AG09309 (cell line): ENCODE results near the gene ZDHHC6.

Experiments used
- DNase-seq: peaks from one replicate; pipeline ENCODE4 v3.0.0-alpha.2; 2010; ENCODE audit warnings: low read depth
- H3K4me3 ChIP-seq: 2 replicates; pipeline ENCODE4 v1.5.1; 2011; ENCODE audit warnings: mild to moderate bottlenecking, low read depth, low read length, moderate library complexity; ENCODE audit not compliant: control insufficient read depth
- CTCF ChIP-seq: IDR thresholded peaks from 2 replicates; pipeline ENCODE4 v1.5.1; 2011; ENCODE audit warnings: mild to moderate bottlenecking, low read depth, low read length, inconsistent platforms; ENCODE audit not compliant: insufficient read depth, control insufficient read depth; ENCODE audit errors: missing control alignments

The ZDHHC6 gene

GRCh38 chr10:112429654-112430230 lies 17.0 kb downstream of the ZDHHC6 start:
- no peak overlapping the region for H3K4me3 ChIP-seq
- no peak for DNase-seq
- TF ChIP-seq CTCF, result no peak

GRCh38 chr10:112429147-112429546 lies 17.6 kb downstream of the ZDHHC6 start:
- TF ChIP-seq CTCF, result no peak
- DNase-seq, result no peak
- no peak overlapping the region for H3K4me3 ChIP-seq

- no peak for DNase-seq
- no peak for TF ChIP-seq CTCF
Observed at GRCh38 chr10:112426111-112426510, 20.6 kb downstream of the ZDHHC6 start.

GRCh38 chr10:112424651-112425050 lies 22.1 kb downstream of the ZDHHC6 start:
- TF ChIP-seq CTCF, result no peak
- DNase-seq, result no peak
- no peak overlapping the region for H3K4me3 ChIP-seq

More at GRCh38 chr10:112426111-112426510, 20.6 kb downstream of the ZDHHC6 start:
- no peak overlapping the region for H3K4me3 ChIP-seq

- DNase-seq, result no peak
- H3K4me3 ChIP-seq, result no peak overlapping the region
- TF ChIP-seq CTCF, result no peak
Observed at GRCh38 chr10:112421731-112422130, 25.0 kb downstream of the ZDHHC6 start.

- no peak for TF ChIP-seq CTCF
- H3K4me3 ChIP-seq, result no peak overlapping the region
- DNase-seq, result no peak
Observed at GRCh38 chr10:112412696-112413095, 34.0 kb downstream of the ZDHHC6 start.

- no peak for DNase-seq
- no peak overlapping the region for H3K4me3 ChIP-seq
- no peak for TF ChIP-seq CTCF
Observed at GRCh38 chr10:112409755-112410154, 37.0 kb downstream of the ZDHHC6 start.
